H1 (cell line): ENCODE results near the gene CAPN3. TPM values are rescaled to one million over a fixed set of nuclear protein-coding genes. Genes with fewer than 3 reads are reported as not detected.

Experiments used
- CTCF ChIA-PET: fragments of 300-600 bp; sonication (Branson Sonifier 250); formaldehyde crosslinking; loops from one replicate; lab custom pipeline; 2021; ENCODE audit not compliant: partially characterized antibody; lab: Charles Lee
- POLR2A ChIA-PET: fragments of 300-600 bp; sonication (Branson Sonifier 250); formaldehyde crosslinking; loops from one replicate; lab custom pipeline; 2021; ENCODE audit warnings: inconsistent platforms; ENCODE audit not compliant: partially characterized antibody; lab: Charles Lee
- DNase-seq, 2 experiments: peaks; one replicate each; pipeline versions ENCODE4 v3.0.0 to v3.0.0-alpha.2; 2010 to 2022; ENCODE audit warnings: low spot score in 2 of 2, low read depth in 1 of 2, mixed read lengths in 1 of 2
- FAIRE-seq: peaks from 2 replicates; lab custom pipeline; 2011; peaks lifted over from hg19 to GRCh38; lab: Jason Lieb, UNC
- H2AFZ ChIP-seq: 2 replicates; pipeline ENCODE4 v1.8.1; 2012; ENCODE audit warnings: low read length, inconsistent platforms
- H2AK5ac ChIP-seq: 2 replicates; pipeline ENCODE4 v1.6.1; 2013; ENCODE audit warnings: low read depth, low read length
- H2BK120ac ChIP-seq: replicated peaks from 2 replicates; pipeline ENCODE3; 2013; ENCODE audit warnings: low read depth, low read length, inconsistent platforms
- H2BK12ac ChIP-seq: 2 replicates; pipeline ENCODE4 v1.6.1; 2013; ENCODE audit warnings: low read depth, low read length
- H2BK15ac ChIP-seq: 2 replicates; pipeline ENCODE4 v1.6.1; 2013; ENCODE audit warnings: low read length
- H2BK20ac ChIP-seq: 2 replicates; pipeline ENCODE4 v1.6.1; 2013; ENCODE audit warnings: low read length
- H2BK5ac ChIP-seq: 2 replicates; pipeline ENCODE4 v1.6.1; 2013; ENCODE audit warnings: low read depth, low read length
- H3K14ac ChIP-seq: 2 replicates; pipeline ENCODE4 v1.6.1; 2013; ENCODE audit warnings: inconsistent platforms; ENCODE audit not compliant: insufficient read length
- H3K18ac ChIP-seq: 2 replicates; pipeline ENCODE4 v1.6.1; 2013; ENCODE audit warnings: low read length; ENCODE audit errors: extremely low read depth
- H3K23ac ChIP-seq: 2 replicates; pipeline ENCODE4 v1.6.1; 2013; ENCODE audit warnings: inconsistent platforms; ENCODE audit not compliant: insufficient read length
- H3K23me2 ChIP-seq: 2 replicates; pipeline ENCODE4 v1.6.1; 2013; ENCODE audit warnings: low read depth, low read length
- H3K27ac ChIP-seq: 2 replicates; pipeline ENCODE4 v1.6.1; 2011; ENCODE audit warnings: low read depth, low read length, inconsistent platforms
- H3K27me3 ChIP-seq, 4 experiments: replicated peaks in 1 of 4; 1 replicate in 1 of 4; 2 replicates in 3 of 4; pipeline versions ENCODE4 v1.6.1 to v1.8.1; 2011 to 2013; ENCODE audit warnings: low read length in 3 of 4, mild to moderate bottlenecking in 3 of 4, inconsistent platforms in 2 of 4, mixed read lengths in 2 of 4, moderate library complexity in 1 of 4; ENCODE audit not compliant: control insufficient read depth in 3 of 4, insufficient read depth in 3 of 4; ENCODE audit errors: extremely low read depth in 1 of 4
- H3K36me3 ChIP-seq, 4 experiments: 2 replicates each; pipeline versions ENCODE4 v1.6.1 to v1.8.1; 2011 to 2013; ENCODE audit warnings: mild to moderate bottlenecking in 4 of 4, low read length in 3 of 4, moderate library complexity in 2 of 4, control low read depth in 1 of 4, inconsistent platforms in 1 of 4; ENCODE audit not compliant: insufficient read depth in 4 of 4, control insufficient read depth in 2 of 4
- H3K4ac ChIP-seq: replicated peaks from 2 replicates; pipeline ENCODE3; 2013; ENCODE audit warnings: low read length, low read depth, mixed read lengths, inconsistent platforms; ENCODE audit not compliant: insufficient read length
- H3K4me1 ChIP-seq, 4 experiments: replicated peaks in 1 of 4; 1 replicate in 1 of 4; 2 replicates in 3 of 4; pipeline versions ENCODE4 v1.6.1 to v1.8.1; 2011 to 2013; ENCODE audit warnings: low read length in 3 of 4, inconsistent platforms in 2 of 4, mixed read lengths in 1 of 4; ENCODE audit not compliant: insufficient read depth in 4 of 4, control insufficient read depth in 3 of 4
- H3K4me2 ChIP-seq, 2 experiments: 2 replicates each; pipeline versions ENCODE4 v1.6.1 to v1.8.1; 2011 to 2013; ENCODE audit warnings: low read depth in 2 of 2, low read length in 2 of 2, control low read depth in 1 of 2, inconsistent platforms in 1 of 2, mild to moderate bottlenecking in 1 of 2; ENCODE audit not compliant: insufficient read depth in 1 of 2
- H3K4me3 ChIP-seq, 4 experiments: fragments of 200-600, 300-600 bp in 1 of 4; sonication (generic), shearing (Covaris generic), sonication (Bioruptor Twin) in 1 of 4; 2 replicates each; pipeline versions ENCODE4 v1.5.1 to v1.8.1; 2011 to 2016; ENCODE audit warnings: low read length in 4 of 4, low read depth in 3 of 4, control low read depth in 2 of 4, inconsistent platforms in 2 of 4, mild to moderate bottlenecking in 2 of 4, mixed read lengths in 1 of 4, moderate library complexity in 1 of 4; ENCODE audit not compliant: insufficient read depth in 2 of 4; ENCODE audit errors: extremely low read depth in 1 of 4
- H3K56ac ChIP-seq: replicated peaks from 2 replicates; pipeline ENCODE3; 2013; ENCODE audit warnings: low read depth, mild to moderate bottlenecking, mixed read lengths, low read length, inconsistent platforms; ENCODE audit not compliant: insufficient read length
- H3K79me1 ChIP-seq: 2 replicates; pipeline ENCODE4 v1.6.1; 2013; ENCODE audit warnings: low read depth, low read length, control low read depth
- H3K79me2 ChIP-seq, 2 experiments: 2 replicates each; pipeline versions ENCODE4 v1.6.1 to v1.8.1; 2012 to 2013; ENCODE audit warnings: low read length in 2 of 2, mild to moderate bottlenecking in 2 of 2, inconsistent platforms in 1 of 2; ENCODE audit not compliant: insufficient read depth in 2 of 2, control insufficient read depth in 1 of 2
- H3K9ac ChIP-seq, 4 experiments: replicated peaks in 1 of 4; 1 replicate in 1 of 4; 2 replicates in 3 of 4; pipeline versions ENCODE4 v1.6.1 to v1.8.1; 2011 to 2013; ENCODE audit warnings: low read depth in 3 of 4, low read length in 3 of 4, control low read depth in 2 of 4, mild to moderate bottlenecking in 2 of 4, moderate library complexity in 2 of 4, inconsistent platforms in 1 of 4; ENCODE audit errors: extremely low read depth in 1 of 4
- H3K9me3 ChIP-seq, 2 experiments: 2 replicates each; pipeline versions ENCODE4 v1.6.1 to v1.8.1; 2012 to 2013; ENCODE audit warnings: mild to moderate bottlenecking in 2 of 2, moderate library complexity in 2 of 2, control low read depth in 1 of 2, inconsistent platforms in 1 of 2, low read depth in 1 of 2, low read length in 1 of 2, mixed read lengths in 1 of 2; ENCODE audit not compliant: insufficient read depth in 2 of 2
- H4K20me1 ChIP-seq, 2 experiments: replicated peaks in 1 of 2; 2 replicates each; pipeline versions ENCODE3 to v1.8.1; 2011 to 2013; ENCODE audit warnings: inconsistent platforms in 2 of 2, low read length in 2 of 2, mild to moderate bottlenecking in 1 of 2; ENCODE audit not compliant: insufficient read depth in 2 of 2, control insufficient read depth in 1 of 2
- H4K5ac ChIP-seq: 2 replicates; pipeline ENCODE4 v1.6.1; 2013; ENCODE audit warnings: low read length, low read depth, mixed read lengths, inconsistent platforms; ENCODE audit not compliant: insufficient read length
- H4K8ac ChIP-seq: 2 replicates; pipeline ENCODE4 v1.8.0; 2013; ENCODE audit warnings: mild to moderate bottlenecking, moderate library complexity, low read length, inconsistent platforms; ENCODE audit not compliant: insufficient read depth; ENCODE audit errors: extremely low read depth
- H4K91ac ChIP-seq: replicated peaks from 2 replicates; pipeline ENCODE3; 2013; ENCODE audit warnings: low read length, mixed read lengths, inconsistent platforms; ENCODE audit not compliant: insufficient read length
- BRCA1 ChIP-seq: IDR thresholded peaks from 2 replicates; pipeline ENCODE4 v1.6.1; 2012; ENCODE audit warnings: low read depth, low read length, improper control_type of control experiment
- CEBPB ChIP-seq: IDR thresholded peaks from 2 replicates; pipeline ENCODE4 v1.6.1; 2012; ENCODE audit warnings: low read depth, low read length
- CTBP2 ChIP-seq: IDR thresholded peaks from 2 replicates; pipeline ENCODE4 v1.7.0; 2011; ENCODE audit warnings: borderline replicate concordance, mild to moderate bottlenecking, moderate library complexity, mixed read lengths, low read length; ENCODE audit not compliant: insufficient read depth, insufficient read length
- EGR1 ChIP-seq: IDR thresholded peaks from 2 replicates; pipeline ENCODE4 v1.6.1; 2011; ENCODE audit warnings: low read depth, low read length, borderline replicate concordance
- FOSL1 ChIP-seq: IDR thresholded peaks from 2 replicates; pipeline ENCODE4 v1.6.1; 2011; ENCODE audit warnings: mild to moderate bottlenecking, low read depth, low read length, moderate library complexity; ENCODE audit not compliant: insufficient read depth
- RAD21 ChIP-seq, 2 experiments: IDR thresholded peaks in 1 of 2; conservative IDR thresholded peaks in 1 of 2; 2 replicates each; pipeline ENCODE4 v1.6.1; 2011; ENCODE audit warnings: low read depth in 2 of 2, low read length in 2 of 2, improper control_type of control experiment in 1 of 2, inconsistent platforms in 1 of 2, mild to moderate bottlenecking in 1 of 2, moderate library complexity in 1 of 2
- RNF2 ChIP-seq: fragments of 200-900, 300-1000 bp; sonication (generic); IDR thresholded peaks from 2 replicates; pipeline ENCODE4 v1.7.1; 2016; ENCODE audit warnings: borderline replicate concordance, low read depth, mild to moderate bottlenecking, antibody characterized with exemption, low read length; ENCODE audit not compliant: poor library complexity, severe bottlenecking; ENCODE audit errors: missing control alignments
- SP1 ChIP-seq: IDR thresholded peaks from 2 replicates; pipeline ENCODE4 v1.6.1; 2011; ENCODE audit warnings: low read depth, low read length
- SP4 ChIP-seq: IDR thresholded peaks from 2 replicates; pipeline ENCODE4 v1.6.1; 2012; ENCODE audit warnings: low read length, inconsistent platforms
- TBP ChIP-seq: IDR thresholded peaks from 2 replicates; pipeline ENCODE4 v1.6.1; 2011; ENCODE audit warnings: low read depth, low read length, improper control_type of control experiment
- TEAD4 ChIP-seq: IDR thresholded peaks from 2 replicates; pipeline ENCODE4 v1.6.1; 2012; ENCODE audit warnings: low read depth, low read length, inconsistent platforms, mixed read lengths
- WGBS, 2 experiments: shearing (Covaris generic) in 1 of 2; methylation state at CpG; one replicate each; pipeline versions ENCODE4 v1.1.6 to v1.1.7; 2013 to 2015; ENCODE audit warnings: low lambda C conversion rate in 2 of 2, mixed read lengths in 2 of 2, inconsistent platforms in 1 of 2, low coverage in 1 of 2, missing lambda C conversion rate in 1 of 2; ENCODE audit not compliant: insufficient replicate concordance in 2 of 2, insufficient coverage in 1 of 2, insufficient read length in 1 of 2; ENCODE audit errors: extremely low coverage in 1 of 2, missing lambda C conversion rate in 1 of 2; 5-methylcytosine and 5-hydroxymethylcytosine counted together
- polyA plus RNA-seq, 7 experiments: library from polyadenylated mRNA; depleted of rRNA in 3 of 7; stranded (reverse) in 5 of 7; unstranded in 2 of 7; fragments of >200 nt in 5 of 7; fragments of 200-250 nt in 2 of 7; gene quantifications; 1 replicate in 5 of 7; 2 replicates in 1 of 7; 4 replicates in 1 of 7; pipeline versions ENCODE4 v1.2.1 to v1.2.3, GENCODE V29; 2011 to 2013; ENCODE audit warnings: missing spikeins in 2 of 7, mixed read lengths in 2 of 7
- total RNA-seq: library from RNA; stranded (reverse); fragmentation: NEBNext Ultra II Directional; extraction: Animal tissue kit (Norgen Biotek cat#: 25700); gene quantifications from 2 replicates; pipeline ENCODE4 v1.2.1, GENCODE V29; 2021

Gene CAPN3
- total and polyA plus RNA-seq, 2 of the 8 experiments (the other 6 are each of a cell fraction or from before 2014, with no cell fraction given) = 0.80 to 2.1 TPM

GRCh38 chr15:42448281-42448680, 89.0 kb downstream of the CAPN3 start:
- Histone ChIP-seq H2AK5ac (no peak overlapping the region), H3K23ac (no peak overlapping the region), H3K4me3 (no peak overlapping the region), H2BK12ac (no peak overlapping the region), H3K4ac (no peak overlapping the region), H4K8ac (no peak overlapping the region), H3K4me1 (no peaks in the 10 kb centered on the region), H2BK15ac (no peak overlapping the region), H3K18ac (no peak overlapping the region), H4K20me1 (no peaks in the 10 kb centered on the region), H2AFZ (no peak overlapping the region), H3K27me3 (no peaks in the 10 kb centered on the region), H3K4me2 (no peak overlapping the region), H3K79me2 (no peaks in the 10 kb centered on the region), H4K5ac (no peak overlapping the region), H2BK5ac (no peak overlapping the region), H2BK20ac (no peak overlapping the region), H4K91ac (no peak overlapping the region), H3K36me3 (peaks cover 7 to 52% (median 24%) of the 10 kb centered on the region in 4 experiments; a peak in 7 of 8 replicates), H3K14ac (no peak overlapping the region), H3K9me3 (no peaks in the 10 kb centered on the region), H2BK120ac (no peak overlapping the region), H3K79me1 (no peaks in the 10 kb centered on the region), H3K27ac (no peak overlapping the region), H3K56ac (no peak overlapping the region), H3K9ac (no peak overlapping the region), H3K23me2 (no peaks in the 10 kb centered on the region)
- DNase-seq (no peak), FAIRE-seq (no peak)
- TF ChIP-seq TEAD4 (no peak), FOSL1 (no peak), TBP (no peak), EGR1 (no peak), RAD21 (IDR thresholded peaks at IDR 0.05 in 1 of 2, conservative IDR thresholded peaks at IDR 0.05 in 1 of 2; ENCODE audit: low read depth in 2 of 2, low read length in 2 of 2) (no peak), SP1 (no peak), BRCA1 (no peak), SP4 (no peak), RNF2 (no peak), CEBPB (no peak), CTBP2 (no peak)
- WGBS, 2 experiments = 93% methylated on average over 6 of the region's 6 CpGs; no CpG with 5 or more reads in 1 of the 2 experiments
- POLR2A ChIA-PET = no interaction called here
- CTCF ChIA-PET = interaction anchor here (0.6 to 1.0 kb wide), 3 partner anchors 8 to 112 kb away, joined by 3 to 8 read pairs (median 3); no protein-coding TSS in a partner anchor
